Omental fat pad (tissue), 4 donors: ENCODE data around the gene NTM. TPM values are rescaled to one million over a fixed set of nuclear protein-coding genes. Genes with fewer than 3 reads are reported as not detected.

Source experiments
- ATAC-seq: fragments of 150-250 bp; one replicate; pipeline ENCODE4 v1.9.1; 2016; ENCODE audit warnings: mild to moderate bottlenecking, moderate library complexity; ENCODE audit not compliant: low FRiP score
- DNase-seq: peaks from one replicate; pipeline ENCODE4 v3.0.0-alpha.2; 2019; ENCODE audit warnings: low spot score
- CTCF ChIP-seq, 3 donors: fragments of 450-650 bp; IDR thresholded peaks; one replicate each; pipeline ENCODE4 v1.5.1; 2016 to 2017; ENCODE audit warnings: antibody characterized with exemption in 3 of 3, mild to moderate bottlenecking in 3 of 3, moderate library complexity in 2 of 3
- total RNA-seq, 4 donors: library from RNA; depleted of rRNA; stranded (reverse); fragments of >200 nt; gene quantifications; one replicate each; pipeline ENCODE4 v1.1.0, GENCODE V29; 2016

NTM gene
- total RNA-seq, 4 donors from 2014 or later: 0.56 to 5.5 (median 2.4) TPM

DNA sequence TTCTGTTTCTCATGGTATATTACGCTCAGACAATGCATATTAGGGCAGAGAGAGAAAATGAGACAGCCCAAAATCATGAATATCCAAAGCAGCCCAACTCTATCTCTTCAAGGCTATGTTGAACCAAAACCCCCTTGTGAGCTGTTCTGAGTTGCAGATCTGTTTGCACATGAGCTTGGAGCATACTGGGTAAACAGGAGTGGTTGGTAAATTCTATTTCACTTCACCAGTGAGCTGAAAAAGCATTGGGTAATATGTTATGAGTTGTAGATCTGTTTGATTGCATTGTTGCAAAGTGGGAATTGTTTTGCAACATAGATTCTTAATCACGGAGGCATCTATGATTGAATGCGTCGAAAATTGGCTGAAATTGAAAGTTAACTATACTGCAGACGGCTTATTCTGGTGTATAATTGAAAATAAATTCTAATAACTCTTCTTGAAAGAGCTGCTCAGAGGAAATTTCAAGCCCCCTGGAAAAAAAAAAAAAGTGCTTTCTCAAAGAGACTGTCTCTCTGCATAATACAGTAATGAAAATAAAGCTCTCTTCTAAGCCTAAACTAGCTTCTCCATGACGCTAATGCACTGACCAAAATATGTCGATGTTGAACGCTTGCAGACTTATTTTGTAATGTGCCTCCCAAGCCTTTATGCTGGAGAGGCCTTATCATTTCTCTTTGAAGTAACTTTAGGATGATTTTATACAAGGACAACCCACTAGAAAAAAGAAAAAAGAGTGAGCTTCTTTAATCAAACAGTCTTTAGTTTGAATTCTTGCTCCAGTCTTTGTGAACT, 263.7 kb downstream of the NTM start:
- DNase-seq (no peak), ATAC-seq (no peak)
- TF ChIP-seq CTCF (IDR thresholded peaks at IDR 0.05): no peak

DNA sequence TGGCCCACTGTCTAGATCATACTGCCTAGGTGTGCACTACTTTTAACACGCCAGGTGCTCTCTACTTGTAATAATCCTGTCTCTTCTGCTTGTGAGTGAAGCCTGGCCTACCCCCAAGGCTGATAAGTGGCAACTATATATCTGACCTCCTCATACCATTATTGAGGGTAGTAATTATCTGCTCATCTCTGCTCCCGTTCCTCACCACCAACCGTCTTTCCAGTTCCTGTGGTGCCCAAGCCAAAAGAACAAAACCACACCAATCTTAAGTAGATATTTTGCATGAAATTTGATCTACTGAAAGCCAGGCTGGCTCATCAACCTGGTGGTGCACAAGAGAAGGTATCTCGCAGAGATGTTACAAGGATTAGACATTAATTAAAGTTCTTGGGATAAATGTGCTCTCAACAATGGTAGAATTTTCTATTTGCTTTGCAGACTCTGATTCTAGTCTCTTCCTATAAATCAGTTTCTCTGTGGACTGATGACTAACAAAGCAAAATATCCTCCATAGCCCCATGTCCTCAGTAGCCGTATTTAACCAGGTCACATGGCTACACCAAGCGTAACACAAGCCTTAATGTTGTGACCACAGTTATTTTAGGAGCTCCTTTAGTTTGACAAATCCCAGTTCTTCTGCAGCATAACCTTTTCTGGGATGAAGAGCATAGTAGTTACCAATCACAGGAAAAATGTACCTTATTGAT, 267.2 kb downstream of the NTM start:
- no peak for TF ChIP-seq CTCF (IDR thresholded peaks at IDR 0.05)
- no peak for DNase-seq
- no peak for ATAC-seq

DNA sequence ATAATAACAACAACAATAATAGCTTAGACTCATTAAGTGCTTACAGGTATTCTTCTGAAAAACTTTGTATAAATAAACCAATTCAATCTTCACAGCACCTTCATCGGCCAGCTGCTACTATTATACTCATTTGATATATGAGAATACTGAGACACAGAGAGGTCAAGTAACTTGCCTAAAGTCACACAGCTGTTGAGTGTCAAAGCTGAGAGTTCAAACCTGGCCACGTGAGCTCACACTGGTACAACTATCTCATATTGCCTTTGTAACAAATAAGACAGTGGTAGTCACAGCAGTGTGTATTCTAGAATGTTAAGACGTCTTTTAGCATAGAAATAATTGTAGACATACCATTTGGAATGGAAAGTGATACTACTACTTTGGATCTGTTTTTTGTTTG, 268.5 kb downstream of the NTM start:
- ATAC-seq: no peak
- no peak for TF ChIP-seq CTCF (IDR thresholded peaks at IDR 0.05)
- DNase-seq: no peak

- TF ChIP-seq CTCF (IDR thresholded peaks at IDR 0.05): no peak
- ATAC-seq: no peak
These were observed 269.9 kb downstream of the NTM start for GRCh38 chr11:131640320-131640719.

DNA sequence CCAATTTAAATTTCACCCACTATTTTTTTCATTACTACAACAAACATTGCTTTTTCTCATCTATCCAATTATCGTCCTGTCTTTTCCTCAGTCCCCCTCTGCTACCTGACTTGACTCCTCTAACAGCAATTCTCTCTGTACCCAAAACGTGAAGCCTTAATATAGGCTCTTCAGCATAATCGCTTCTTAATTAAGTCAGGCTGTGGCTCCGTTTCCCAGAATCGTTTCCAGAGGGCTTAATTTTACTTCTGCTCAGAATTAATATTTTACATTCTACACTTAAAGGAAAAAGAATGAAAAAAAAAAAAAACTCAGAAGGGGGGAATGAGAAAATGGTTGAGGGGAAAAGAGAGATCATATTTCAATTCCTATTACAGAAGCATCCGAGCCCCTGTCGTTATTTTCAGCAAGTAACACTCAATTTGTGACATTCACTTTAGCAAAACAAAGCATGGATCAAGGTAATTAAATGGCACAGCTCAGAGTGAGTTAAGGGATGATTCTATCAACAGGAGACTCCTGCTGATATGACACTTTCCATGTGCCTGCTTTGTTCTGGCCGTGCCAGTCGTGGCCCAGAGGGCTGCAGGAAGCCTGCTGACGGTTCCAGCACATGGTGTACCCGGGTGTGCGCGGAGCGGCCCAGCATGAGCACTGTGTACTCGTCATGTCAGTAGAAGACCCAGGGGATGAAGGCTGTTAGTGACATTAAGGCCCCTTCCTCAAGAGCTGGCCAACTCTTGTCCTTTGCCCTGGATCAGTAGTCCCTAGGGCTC, 272.5 kb downstream of the NTM start:
- ATAC-seq: no peak
- DNase-seq: no peak
- TF ChIP-seq CTCF (IDR thresholded peaks at IDR 0.05): no peak

More at GRCh38 chr11:131640320-131640719, 269.9 kb downstream of the NTM start:
- no peak for DNase-seq

GRCh38 chr11:131644204-131644795, 273.9 kb downstream of the NTM start:
- no peak for TF ChIP-seq CTCF (IDR thresholded peaks at IDR 0.05)
- no peak for DNase-seq
- no peak for ATAC-seq
